HUES64 (cell line): ENCODE data around the gene CLSTN2.

ENCODE experiments used
- H3K27ac ChIP-seq: 2 replicates; pipeline ENCODE4 v1.7.0; 2013; ENCODE audit warnings: low read depth, low read length, inconsistent platforms
- H3K27me3 ChIP-seq: 2 replicates; pipeline ENCODE4 v1.6.1; 2013; ENCODE audit warnings: mild to moderate bottlenecking, low read length; ENCODE audit not compliant: insufficient read depth
- H3K36me3 ChIP-seq: 2 replicates; pipeline ENCODE4 v1.6.1; 2013; ENCODE audit warnings: mild to moderate bottlenecking, low read length; ENCODE audit not compliant: insufficient read depth
- H3K4me1 ChIP-seq: 2 replicates; pipeline ENCODE4 v1.6.1; 2013; ENCODE audit warnings: mild to moderate bottlenecking, low read length, moderate library complexity; ENCODE audit not compliant: insufficient read depth
- H3K4me3 ChIP-seq: 2 replicates; pipeline ENCODE4 v1.5.1; 2013; ENCODE audit warnings: mild to moderate bottlenecking, low read length, moderate library complexity
- H3K9ac ChIP-seq: 2 replicates; pipeline ENCODE4 v1.6.1; 2013; ENCODE audit warnings: mild to moderate bottlenecking, low read depth, low read length
- H3K9me3 ChIP-seq: 2 replicates; pipeline ENCODE4 v1.6.1; 2013; ENCODE audit warnings: low read depth, low read length; ENCODE audit not compliant: insufficient read depth
- WGBS: fragments of 150-250, 120-280 bp; methylation state at CpG from one replicate; pipeline ENCODE4 v1.1.7; 2013; ENCODE audit warnings: missing lambda C conversion rate; 5-methylcytosine and 5-hydroxymethylcytosine counted together

The CLSTN2 gene

GRCh38 chr3:140571836-140572235 is 636.9 kb downstream of the CLSTN2 start:
- Histone ChIP-seq H3K4me1 (no peaks in the 10 kb centered on the region), H3K9ac (no peak overlapping the region), H3K27ac (no peak overlapping the region), H3K9me3 (no peaks in the 10 kb centered on the region), H3K4me3 (no peak overlapping the region), H3K36me3 (no peaks in the 10 kb centered on the region), H3K27me3 (no peaks in the 10 kb centered on the region)
- WGBS: 84% methylated on average over 1 of the region's 1 CpG

- 93% methylated on average over 1 of the region's 1 CpG for WGBS
Observed at GRCh38 chr3:140572334-140572733, 637.3 kb downstream of the CLSTN2 start.

GRCh38 chr3:140573011-140573410 is 638.0 kb downstream of the CLSTN2 start:
- H3K4me3 ChIP-seq: no peak overlapping the region
- H3K4me1 ChIP-seq: no peaks in the 10 kb centered on the region
- WGBS: 89% methylated on average over 3 of the region's 3 CpGs
- H3K36me3 ChIP-seq: no peaks in the 10 kb centered on the region
- no peak overlapping the region for H3K9ac ChIP-seq
- H3K27ac ChIP-seq: no peak overlapping the region
- no peaks in the 10 kb centered on the region for H3K9me3 ChIP-seq
- H3K27me3 ChIP-seq: no peaks in the 10 kb centered on the region

More at GRCh38 chr3:140572334-140572733, 637.3 kb downstream of the CLSTN2 start:
- Histone ChIP-seq H3K9ac (no peak overlapping the region), H3K9me3 (no peaks in the 10 kb centered on the region), H3K4me3 (no peak overlapping the region), H3K4me1 (no peaks in the 10 kb centered on the region), H3K27me3 (no peaks in the 10 kb centered on the region), H3K27ac (no peak overlapping the region), H3K36me3 (no peaks in the 10 kb centered on the region)

- no peak overlapping the region for H3K27ac ChIP-seq
- H3K36me3 ChIP-seq: no peaks in the 10 kb centered on the region
- H3K9ac ChIP-seq: no peak overlapping the region
- no peak overlapping the region for H3K4me3 ChIP-seq
- H3K27me3 ChIP-seq: no peaks in the 10 kb centered on the region
- H3K9me3 ChIP-seq: no peaks in the 10 kb centered on the region
- H3K4me1 ChIP-seq: no peaks in the 10 kb centered on the region
- WGBS: over 99% methylated on average over 5 of the region's 5 CpGs
Observed at GRCh38 chr3:140574375-140574774, 639.4 kb downstream of the CLSTN2 start.

GRCh38 chr3:140576449-140576848 is 641.5 kb downstream of the CLSTN2 start:
- H3K9me3 ChIP-seq: no peaks in the 10 kb centered on the region
- H3K36me3 ChIP-seq: no peaks in the 10 kb centered on the region
- H3K27me3 ChIP-seq: no peaks in the 10 kb centered on the region
- no peak overlapping the region for H3K9ac ChIP-seq
- no peak overlapping the region for H3K27ac ChIP-seq
- no peak overlapping the region for H3K4me3 ChIP-seq
- WGBS: 84% methylated on average over 4 of the region's 5 CpGs
- no peaks in the 10 kb centered on the region for H3K4me1 ChIP-seq

GRCh38 chr3:140577911-140578310 is 642.9 kb downstream of the CLSTN2 start:
- Histone ChIP-seq H3K4me1 (no peaks in the 10 kb centered on the region), H3K27ac (no peak overlapping the region), H3K9ac (no peak overlapping the region), H3K4me3 (no peak overlapping the region), H3K9me3 (no peaks in the 10 kb centered on the region), H3K36me3 (no peaks in the 10 kb centered on the region), H3K27me3 (no peaks in the 10 kb centered on the region)
- WGBS: 94% methylated on average over 4 of the region's 4 CpGs

GRCh38 chr3:140579260-140579659 is 644.3 kb downstream of the CLSTN2 start:
- H3K27ac ChIP-seq: no peak overlapping the region
- no peaks in the 10 kb centered on the region for H3K27me3 ChIP-seq
- no peak overlapping the region for H3K4me3 ChIP-seq
- H3K4me1 ChIP-seq: no peaks in the 10 kb centered on the region
- H3K9ac ChIP-seq: no peak overlapping the region
- no peaks in the 10 kb centered on the region for H3K9me3 ChIP-seq
- no peaks in the 10 kb centered on the region for H3K36me3 ChIP-seq

GRCh38 chr3:140580746-140581145 is 645.8 kb downstream of the CLSTN2 start:
- WGBS: 82% methylated on average over 1 of the region's 1 CpG
- Histone ChIP-seq H3K27ac (no peak overlapping the region), H3K27me3 (no peaks in the 10 kb centered on the region), H3K36me3 (no peaks in the 10 kb centered on the region), H3K4me1 (no peaks in the 10 kb centered on the region), H3K4me3 (no peak overlapping the region), H3K9ac (no peak overlapping the region), H3K9me3 (no peaks in the 10 kb centered on the region)

- no peak overlapping the region for H3K4me3 ChIP-seq
- H3K36me3 ChIP-seq: no peaks in the 10 kb centered on the region
- H3K9me3 ChIP-seq: no peaks in the 10 kb centered on the region
- H3K27me3 ChIP-seq: no peaks in the 10 kb centered on the region
- H3K27ac ChIP-seq: no peak overlapping the region
- no peak overlapping the region for H3K9ac ChIP-seq
- peaks cover 15% of the 10 kb centered on the region; the same call in 1 of the 2 replicates for H3K4me1 ChIP-seq
- 100% methylated on average over 1 of the region's 1 CpG for WGBS
Observed at GRCh38 chr3:140584549-140584948, 649.6 kb downstream of the CLSTN2 start.

- H3K9me3 ChIP-seq: no peaks in the 10 kb centered on the region
- H3K4me1 ChIP-seq: peaks cover 15% of the 10 kb centered on the region; the same call in 1 of the 2 replicates
- H3K36me3 ChIP-seq: no peaks in the 10 kb centered on the region
- H3K27ac ChIP-seq: no peak overlapping the region
- WGBS: 98% methylated on average over 3 of the region's 4 CpGs
- no peak overlapping the region for H3K4me3 ChIP-seq
- no peak overlapping the region for H3K9ac ChIP-seq
- H3K27me3 ChIP-seq: no peaks in the 10 kb centered on the region
Observed at GRCh38 chr3:140585828-140586227, 650.8 kb downstream of the CLSTN2 start.

GRCh38 chr3:140586311-140586710 is 651.3 kb downstream of the CLSTN2 start:
- no peak overlapping the region for H3K4me3 ChIP-seq
- no peak overlapping the region for H3K27ac ChIP-seq
- H3K4me1 ChIP-seq: peaks cover 15% of the 10 kb centered on the region; the same call in 1 of the 2 replicates
- H3K9me3 ChIP-seq: no peaks in the 10 kb centered on the region
- no peaks in the 10 kb centered on the region for H3K36me3 ChIP-seq
- H3K9ac ChIP-seq: no peak overlapping the region
- no peaks in the 10 kb centered on the region for H3K27me3 ChIP-seq
- WGBS: 92% methylated on average over 4 of the region's 4 CpGs

- Histone ChIP-seq H3K4me1 (peaks cover 15% of the 10 kb centered on the region; the same call in 1 of the 2 replicates), H3K9me3 (no peaks in the 10 kb centered on the region), H3K27me3 (no peaks in the 10 kb centered on the region), H3K36me3 (no peaks in the 10 kb centered on the region), H3K4me3 (no peak overlapping the region), H3K9ac (peak overlapping the region; percentile 2; the same call in 1 of the 2 replicates), H3K27ac (peak overlapping the region; percentile 66; the same call in 1 of the 2 replicates)
- 18% methylated on average over 2 of the region's 3 CpGs for WGBS
Observed at GRCh38 chr3:140588558-140588957, 653.6 kb downstream of the CLSTN2 start.
